IMR-90 (cell line): Measurements from ENCODE around the gene TSR3. TPM values are rescaled to one million over a fixed set of nuclear protein-coding genes. Genes with fewer than 3 reads are reported as not detected.

Experiments
- ATAC-seq: fragments of 200-7000 bp; cut with Tn5 transposase; 2 replicates; pipeline ENCODE4 v1.9.1; 2020; ENCODE audit warnings: low read depth, mild to moderate bottlenecking, moderate library complexity
- BruUV-seq: library from RNA; stranded (reverse); fragments of 400-500 nt; replicated peaks from 2 replicates; lab custom pipeline; 2021; lab: Mats Ljungman, UMichigan
- CTCF ChIA-PET: fragments of 300-600 bp; formaldehyde crosslinking; extraction: SDS; loops from one replicate; lab custom pipeline; 2021; ENCODE audit warnings: antibody characterized with exemption; lab: Yijun Ruan, JAX
- POLR2A ChIA-PET: fragments of 300-600 bp; sonication (Branson Sonifier 250); formaldehyde crosslinking; loops from one replicate; lab custom pipeline; 2022; ENCODE audit warnings: antibody characterized with exemption; ENCODE audit not compliant: unreplicated experiment; lab: Charles Lee
- DNase-seq: peaks from one replicate; pipeline ENCODE4 v3.0.0; 2013
- H2AFZ ChIP-seq: replicated peaks from 2 replicates; pipeline ENCODE3; 2013; ENCODE audit warnings: low read length, mild to moderate bottlenecking; ENCODE audit not compliant: poor library complexity
- H2AK5ac ChIP-seq: 2 replicates; pipeline ENCODE4 v1.6.1; 2013; ENCODE audit warnings: low read depth, low read length, inconsistent platforms
- H2AK9ac ChIP-seq: replicated peaks from 2 replicates; pipeline ENCODE3; 2013; ENCODE audit warnings: mild to moderate bottlenecking, low read depth, low read length, moderate library complexity; ENCODE audit not compliant: poor library complexity
- H2BK120ac ChIP-seq: 2 replicates; pipeline ENCODE4 v1.6.1; 2013; ENCODE audit warnings: low read depth, low read length, inconsistent platforms
- H2BK15ac ChIP-seq: 3 replicates; pipeline ENCODE4 v1.6.1; 2013; ENCODE audit warnings: low read depth, low read length, inconsistent platforms
- H2BK20ac ChIP-seq: 2 replicates; pipeline ENCODE4 v1.6.1; 2013; ENCODE audit warnings: low read depth, mild to moderate bottlenecking, inconsistent platforms, low read length, moderate library complexity
- H2BK5ac ChIP-seq: 2 replicates; pipeline ENCODE4 v1.6.1; 2013; ENCODE audit warnings: mild to moderate bottlenecking, low read depth, low read length, inconsistent platforms; ENCODE audit not compliant: poor library complexity, severe bottlenecking
- H3K14ac ChIP-seq: replicated peaks from 2 replicates; pipeline ENCODE4 v1.6.1; 2013; ENCODE audit warnings: low read depth, low read length, inconsistent platforms
- H3K18ac ChIP-seq: 2 replicates; pipeline ENCODE4 v1.6.1; 2013; ENCODE audit warnings: low read depth, low read length, control low read depth
- H3K23ac ChIP-seq: 2 replicates; pipeline ENCODE4 v1.6.1; 2013; ENCODE audit warnings: low read depth, low read length, inconsistent platforms
- H3K27ac ChIP-seq: 2 replicates; pipeline ENCODE4 v1.5.1; 2013; ENCODE audit warnings: mild to moderate bottlenecking, control low read depth, low read length; ENCODE audit not compliant: insufficient read depth
- H3K27me3 ChIP-seq: 2 replicates; pipeline ENCODE4 v1.6.1; 2013; ENCODE audit warnings: low read length; ENCODE audit not compliant: control insufficient read depth, insufficient read depth
- H3K36me3 ChIP-seq: 2 replicates; pipeline ENCODE4 v1.6.1; 2013; ENCODE audit warnings: low read length, mixed read lengths; ENCODE audit not compliant: control insufficient read depth, insufficient read depth
- H3K4ac ChIP-seq: 2 replicates; pipeline ENCODE4 v1.6.1; 2013; ENCODE audit warnings: low read depth, low read length, inconsistent platforms
- H3K4me1 ChIP-seq: 2 replicates; pipeline ENCODE4 v1.6.1; 2013; ENCODE audit warnings: low read length, mixed read lengths; ENCODE audit not compliant: control insufficient read depth, insufficient read depth
- H3K4me2 ChIP-seq: 2 replicates; pipeline ENCODE4 v1.6.1; 2013; ENCODE audit warnings: low read depth, mild to moderate bottlenecking, control low read depth, low read length, moderate library complexity
- H3K4me3 ChIP-seq: 2 replicates; pipeline ENCODE4 v1.5.1; 2013; ENCODE audit warnings: low read depth, mild to moderate bottlenecking, control low read depth, low read length, moderate library complexity; ENCODE audit not compliant: insufficient read depth
- H3K56ac ChIP-seq: 2 replicates; pipeline ENCODE4 v1.6.1; 2013; ENCODE audit warnings: low read length, inconsistent platforms; ENCODE audit not compliant: insufficient read depth; ENCODE audit errors: extremely low read depth
- H3K79me1 ChIP-seq, 2 experiments: 2 replicates each; pipeline ENCODE4 v1.6.1; 2013; ENCODE audit warnings: low read length in 2 of 2, inconsistent platforms in 1 of 2, low read depth in 1 of 2
- H3K9ac ChIP-seq: 2 replicates; pipeline ENCODE4 v1.6.1; 2013; ENCODE audit warnings: low read depth, low read length, control low read depth
- H3K9me1 ChIP-seq: 2 replicates; pipeline ENCODE4 v1.6.1; 2013; ENCODE audit warnings: low read length, inconsistent platforms; ENCODE audit not compliant: insufficient read depth
- H3K9me3 ChIP-seq: 2 replicates; pipeline ENCODE4 v1.6.1; 2013; ENCODE audit warnings: low read length; ENCODE audit not compliant: control insufficient read depth, insufficient read depth
- H4K20me1 ChIP-seq: 2 replicates; pipeline ENCODE4 v1.6.1; 2013; ENCODE audit warnings: low read length, inconsistent platforms; ENCODE audit not compliant: insufficient read depth
- H4K5ac ChIP-seq: 2 replicates; pipeline ENCODE4 v1.6.1; 2013; ENCODE audit warnings: mild to moderate bottlenecking, low read depth, low read length, control low read depth
- H4K8ac ChIP-seq, 2 experiments: 2 replicates each; pipeline ENCODE4 v1.6.1; 2013; ENCODE audit warnings: low read depth in 2 of 2, low read length in 2 of 2, control low read depth in 1 of 2, inconsistent platforms in 1 of 2
- H4K91ac ChIP-seq: 2 replicates; pipeline ENCODE4 v1.6.1; 2013; ENCODE audit warnings: low read depth, low read length, inconsistent platforms; ENCODE audit not compliant: insufficient read depth
- BHLHE40 ChIP-seq: fragments of 150-350 bp; IDR thresholded peaks from 2 replicates; pipeline ENCODE4 v1.6.1; 2016; ENCODE audit warnings: mild to moderate bottlenecking, low read depth, low read length
- CEBPB ChIP-seq: IDR thresholded peaks from 2 replicates; pipeline ENCODE4 v1.6.1; 2012; ENCODE audit warnings: low read depth, low read length, improper control_type of control experiment
- CHD1 ChIP-seq: IDR thresholded peaks from 2 replicates; pipeline ENCODE4 v1.6.1; 2012; ENCODE audit warnings: low read depth, low read length, improper control_type of control experiment
- MAFK ChIP-seq: IDR thresholded peaks from 2 replicates; pipeline ENCODE4 v1.6.1; 2012; ENCODE audit warnings: low read depth, low read length, improper control_type of control experiment
- MXI1 ChIP-seq: IDR thresholded peaks from 2 replicates; pipeline ENCODE4 v1.6.1; 2012; ENCODE audit warnings: low read depth, mild to moderate bottlenecking, low read length, moderate library complexity, borderline replicate concordance
- NFE2L2 ChIP-seq: fragments of 150-350 bp; IDR thresholded peaks from 2 replicates; pipeline ENCODE4 v1.6.1; 2016; ENCODE audit warnings: low read depth, mild to moderate bottlenecking, low read length
- POLR2A ChIP-seq: IDR thresholded peaks from 2 replicates; pipeline ENCODE4 v1.6.1; 2012; ENCODE audit warnings: mild to moderate bottlenecking, low read depth, low read length
- RAD21 ChIP-seq: IDR thresholded peaks from 2 replicates; pipeline ENCODE4 v1.6.1; 2012; ENCODE audit warnings: low read length, improper control_type of control experiment
- RCOR1 ChIP-seq: IDR thresholded peaks from 2 replicates; pipeline ENCODE4 v1.6.1; 2012; ENCODE audit warnings: mild to moderate bottlenecking, low read length, improper control_type of control experiment; ENCODE audit not compliant: insufficient replicate concordance
- RFX5 ChIP-seq: IDR thresholded peaks from 2 replicates; pipeline ENCODE4 v1.8.0; 2012; ENCODE audit warnings: low read depth, mild to moderate bottlenecking, low read length, moderate library complexity
- WGBS, 2 experiments: methylation state at CpG; one replicate each; pipeline versions ENCODE4 v1.1.5 to v1.1.7; 2013; ENCODE audit warnings: missing lambda C conversion rate in 2 of 2; ENCODE audit not compliant: insufficient read length in 1 of 2; ENCODE audit errors: extremely low coverage in 2 of 2; 5-methylcytosine and 5-hydroxymethylcytosine counted together
- dilution Hi-C: fragments of 300-500 bp; cut with HindIII; formaldehyde crosslinking; loops from one replicate; pipeline ENCODE4 v1.14.3; 2018; ENCODE audit warnings: low sequenced_read_pairs; ENCODE audit not compliant: unreplicated experiment
- in situ Hi-C: fragments of 300-500 bp; cut with MboI; formaldehyde crosslinking; loops from 3 replicates; pipeline ENCODE4 v1.14.3; 2019; ENCODE audit warnings: low sequenced_read_pairs, inconsistent platforms, mixed read lengths
- intact Hi-C: fragments of 100-400 bp; cut with micrococcal nuclease; formaldehyde crosslinking; loops from 2 replicates; pipeline ENCODE4 v1.10.0; 2022
- polyA plus RNA-seq, 3 experiments: library from polyadenylated mRNA; depleted of rRNA; stranded (reverse); fragments of >200 nt; gene quantifications; 2 replicates each; pipeline ENCODE4 v1.2.3, GENCODE V29; 2012; ENCODE audit warnings: low replicate concordance in 1 of 3
- total RNA-seq: library from RNA; depleted of rRNA; stranded (reverse); fragments of >200 nt; gene quantifications from 2 replicates; pipeline ENCODE4 v1.2.3, GENCODE V29; 2012
- TF ChIP-seq, protein P1 (sequence below): fragments of 150-350 bp; IDR thresholded peaks from 2 replicates; pipeline ENCODE4 v1.6.1; 2016; ENCODE audit warnings: low read depth, mild to moderate bottlenecking, low read length, moderate library complexity, borderline replicate concordance

The TSR3 gene
- total and polyA plus RNA-seq, 2 of the 4 experiments (the other 2 are of a cell fraction): 38.0 to 52.9 TPM

DNA sequence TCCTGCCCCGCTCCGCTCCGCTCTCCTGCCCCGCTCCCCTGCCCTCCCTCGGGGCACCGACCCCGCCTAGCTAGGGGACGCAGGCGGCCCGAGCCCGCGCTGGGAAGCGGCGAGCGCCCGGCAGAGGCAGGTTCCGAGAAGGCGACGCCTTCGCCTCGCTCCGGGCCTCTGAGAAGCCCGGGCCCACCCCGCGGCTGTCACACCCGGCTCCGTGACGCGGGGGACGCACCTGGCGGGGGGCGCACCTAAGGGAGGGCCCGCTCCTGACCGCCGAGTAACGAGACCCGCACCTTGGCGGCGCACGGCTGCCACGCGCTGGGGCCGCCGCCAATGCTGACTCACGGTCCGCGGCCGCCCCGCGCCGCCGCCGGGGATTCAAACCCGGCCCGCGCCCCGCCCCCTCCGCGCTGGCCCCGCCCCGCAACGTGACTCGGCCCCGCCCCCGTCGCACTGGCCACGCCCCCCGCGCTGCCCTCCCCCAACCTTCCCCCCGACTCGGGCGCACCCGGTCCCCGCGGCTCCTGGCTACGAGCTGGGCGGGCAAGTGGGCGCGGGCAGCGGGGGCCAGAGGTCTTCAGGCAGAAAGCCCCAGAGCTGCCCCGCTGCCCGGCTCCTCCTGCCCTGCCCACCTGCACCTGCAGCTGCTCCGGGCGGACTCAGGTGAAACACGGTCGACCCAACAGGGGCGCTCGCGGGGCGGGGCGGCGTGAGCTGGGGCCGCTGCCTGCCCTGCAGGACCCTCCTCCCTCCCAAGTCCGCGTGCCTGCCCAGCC, 27.8 kb upstream of the TSR3 start:
- no peak overlapping the region for H2BK20ac ChIP-seq
- POLR2A ChIA-PET: interaction anchor here (0.6 kb wide), 1 partner anchor 64 kb away, joined by 7 read pairs; no protein-coding TSS in a partner anchor
- ATAC-seq (peak; percentile 87), DNase-seq (peak; percentile 49)
- H2BK120ac ChIP-seq: peak overlapping the region; percentile 64; the same call in 1 of the 2 replicates
- peak overlapping the region; percentile 55 for H3K4me3 ChIP-seq
- no peaks in the 10 kb centered on the region for H3K9me3 ChIP-seq
- peaks cover 21% of the 10 kb centered on the region for H3K36me3 ChIP-seq
- peak overlapping the region; percentile 96 for H2AK9ac ChIP-seq
- H2BK5ac ChIP-seq: peak overlapping the region; percentile 97
- 4% methylated on average over 33 of the region's 95 CpGs; no CpG with 5 or more reads in 1 of the 2 experiments for WGBS, 2 experiments
- H4K91ac ChIP-seq: peak overlapping the region; percentile 67; the same call in 1 of the 2 replicates
- H3K9ac ChIP-seq: peak overlapping the region; percentile 73
- H3K56ac ChIP-seq: no peak overlapping the region; the same call in 1 of the 2 replicates
- TF ChIP-seq POLR2A: peak; percentile 84
- peak; percentile 49 for TF ChIP-seq BHLHE40
- TF ChIP-seq MAFK: peak; percentile 35; the same call in 1 of the 2 replicates
- TF ChIP-seq RAD21: no peak
- TF ChIP-seq NFE2L2: peak; percentile 75
- no peak for TF ChIP-seq RCOR1
- TF ChIP-seq, protein P1, sequence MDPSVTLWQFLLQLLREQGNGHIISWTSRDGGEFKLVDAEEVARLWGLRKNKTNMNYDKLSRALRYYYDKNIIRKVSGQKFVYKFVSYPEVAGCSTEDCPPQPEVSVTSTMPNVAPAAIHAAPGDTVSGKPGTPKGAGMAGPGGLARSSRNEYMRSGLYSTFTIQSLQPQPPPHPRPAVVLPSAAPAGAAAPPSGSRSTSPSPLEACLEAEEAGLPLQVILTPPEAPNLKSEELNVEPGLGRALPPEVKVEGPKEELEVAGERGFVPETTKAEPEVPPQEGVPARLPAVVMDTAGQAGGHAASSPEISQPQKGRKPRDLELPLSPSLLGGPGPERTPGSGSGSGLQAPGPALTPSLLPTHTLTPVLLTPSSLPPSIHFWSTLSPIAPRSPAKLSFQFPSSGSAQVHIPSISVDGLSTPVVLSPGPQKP: no peak
- TF ChIP-seq RFX5: no peak
- no peak for TF ChIP-seq CHD1
- TF ChIP-seq MXI1: peak; percentile 81
- TF ChIP-seq CEBPB: no peak
- 0 out of 2 replicates have a peak, but pooled peaks cover 6% of the 10 kb centered on the region for H3K9me1 ChIP-seq
- peaks cover 9 to 30% of the 10 kb centered on the region in 2 experiments for H3K79me1 ChIP-seq
- H4K20me1 ChIP-seq: no peaks in the 10 kb centered on the region; the same call in 1 of the 2 replicates
- intact Hi-C loops: no loop called here
- H3K18ac ChIP-seq: no peak overlapping the region
- no peaks in the 10 kb centered on the region for H3K27me3 ChIP-seq
- H4K5ac ChIP-seq: no peak overlapping the region
- H2BK15ac ChIP-seq: no peak overlapping the region
- H2AK5ac ChIP-seq: peak overlapping the region; percentile 80
- peak overlapping the region; percentile 81 for H3K4ac ChIP-seq
- peak overlapping the region; percentile 57 to 87 for H4K8ac ChIP-seq
- in situ Hi-C loops: no loop called here
- CTCF ChIA-PET: no interaction called here
- peak overlapping the region; percentile 87 for H3K27ac ChIP-seq
- peak overlapping the region; percentile 74; the same call in 1 of the 2 replicates for H3K23ac ChIP-seq
- dilution Hi-C loops: no loop called here
- peak overlapping the region; percentile 87 for H3K4me2 ChIP-seq
- BruUV-seq: no TSS peak
- peaks cover 11% of the 10 kb centered on the region for H3K4me1 ChIP-seq
- H2AFZ ChIP-seq: peak overlapping the region; percentile 92
- H3K14ac ChIP-seq: peak overlapping the region; percentile 70; the same call in 1 of the 2 replicates
